OCI-LY1 (cell line): ENCODE measurements around the gene PDZD2.

Source experiments
- H2AFZ ChIP-seq: fragments of 200-600 bp; sonication (generic), shearing (Covaris generic); 2 replicates; pipeline ENCODE4 v1.6.0; 2014; ENCODE audit warnings: antibody characterized with exemption, mild to moderate bottlenecking, low read length
- H3F3A ChIP-seq: fragments of 200-600 bp; sonication (generic), shearing (Covaris generic); 2 replicates; pipeline ENCODE4 v1.6.0; 2014; ENCODE audit warnings: mild to moderate bottlenecking, antibody characterized with exemption, low read length, moderate library complexity; ENCODE audit not compliant: insufficient read depth
- H3K27ac ChIP-seq: fragments of 200-600 bp; sonication (generic); 2 replicates; pipeline ENCODE4 v1.5.1; 2014; ENCODE audit warnings: low read length, mixed run types, mild to moderate bottlenecking, low read depth; ENCODE audit not compliant: poor library complexity, severe bottlenecking
- H3K27me3 ChIP-seq: fragments of 200-600 bp; sonication (generic); 2 replicates; pipeline ENCODE4 v1.6.0; 2014; ENCODE audit warnings: antibody characterized with exemption, mild to moderate bottlenecking, low read length, moderate library complexity; ENCODE audit not compliant: insufficient read depth
- H3K36me3 ChIP-seq: fragments of 200-600 bp; sonication (generic); 2 replicates; pipeline ENCODE4 v1.6.1; 2014; ENCODE audit warnings: mild to moderate bottlenecking, antibody characterized with exemption, low read length, moderate library complexity, mixed read lengths; ENCODE audit not compliant: insufficient read depth
- H3K4me1 ChIP-seq: fragments of 200-600 bp; sonication (generic); 2 replicates; pipeline ENCODE4 v1.5.1; 2014; ENCODE audit warnings: mild to moderate bottlenecking, low read length, moderate library complexity; ENCODE audit not compliant: insufficient read depth, severe bottlenecking
- H3K4me2 ChIP-seq: fragments of 200-600 bp; sonication (generic), shearing (Covaris generic); 2 replicates; pipeline ENCODE4 v1.6.1; 2014; ENCODE audit warnings: low read length
- H3K4me3 ChIP-seq: fragments of 200-600 bp; sonication (generic); 2 replicates; pipeline ENCODE4 v1.5.1; 2014; ENCODE audit warnings: low read length, low read depth, mild to moderate bottlenecking, mixed read lengths; ENCODE audit not compliant: poor library complexity, severe bottlenecking
- H3K79me2 ChIP-seq: fragments of 200-600 bp; shearing (Covaris generic); 2 replicates; pipeline ENCODE4 v1.6.1; 2016; ENCODE audit warnings: mixed run types, low read length, mixed read lengths; ENCODE audit not compliant: insufficient read depth
- H3K9ac ChIP-seq: fragments of 200-600 bp; sonication (generic), shearing (Covaris generic); 2 replicates; pipeline ENCODE4 v1.6.1; 2014; ENCODE audit warnings: mild to moderate bottlenecking, low read length, mixed read lengths
- H3K9me2 ChIP-seq: fragments of 200-600 bp; sonication (generic), shearing (Covaris generic); 2 replicates; pipeline ENCODE4 v1.6.1; 2014; ENCODE audit warnings: low read depth, mild to moderate bottlenecking, low read length, mixed read lengths
- H3K9me3 ChIP-seq: fragments of 200-600 bp; shearing (Covaris generic); 2 replicates; pipeline ENCODE4 v1.6.1; 2014; ENCODE audit warnings: low read length, mixed read lengths
- H4K20me1 ChIP-seq: fragments of 200-600 bp; sonication (generic), shearing (Covaris generic); 2 replicates; pipeline ENCODE4 v1.6.0; 2016; ENCODE audit warnings: mild to moderate bottlenecking, low read length; ENCODE audit not compliant: insufficient read depth
- EZH2 ChIP-seq: fragments of 200-600 bp; sonication (generic), shearing (Covaris generic); IDR thresholded peaks from 2 replicates; pipeline ENCODE4 v1.8.0; 2017; ENCODE audit warnings: borderline replicate concordance, mixed run types, mild to moderate bottlenecking, antibody characterized with exemption, low read length, moderate library complexity, mixed read lengths
- TF ChIP-seq, protein P1 (sequence below): fragments of 200-600 bp; sonication (generic), shearing (Covaris generic); IDR thresholded peaks from 2 replicates; pipeline ENCODE4 v1.5.1; 2017; ENCODE audit warnings: mild to moderate bottlenecking, antibody characterized with exemption, low read length, moderate library complexity, mixed read lengths

Gene PDZD2

GRCh38 chr5:32153723-32154122 is 514.8 kb downstream of the PDZD2 start:
- peaks cover 95% of the 10 kb centered on the region for H3K79me2 ChIP-seq
- no peaks in the 10 kb centered on the region for H3F3A ChIP-seq

GRCh38 chr5:32155211-32155610 is 516.3 kb downstream of the PDZD2 start:
- Histone ChIP-seq H3K9me3 (no peaks in the 10 kb centered on the region), H3K79me2 (peaks cover 95% of the 10 kb centered on the region), H4K20me1 (no peaks in the 10 kb centered on the region; the same call in none of the 2 replicates), H3K27ac (no peak overlapping the region), H3K27me3 (no peaks in the 10 kb centered on the region), H3K9ac (no peak overlapping the region), H3F3A (0 out of 2 replicates have a peak, but pooled peaks cover 4% of the 10 kb centered on the region), H3K36me3 (peaks cover 37% of the 10 kb centered on the region), H3K4me1 (peaks cover 15% of the 10 kb centered on the region), H3K4me3 (no peak overlapping the region), H3K9me2 (no peaks in the 10 kb centered on the region), H3K4me2 (no peak overlapping the region), H2AFZ (no peak overlapping the region)
- TF ChIP-seq, protein P1, sequence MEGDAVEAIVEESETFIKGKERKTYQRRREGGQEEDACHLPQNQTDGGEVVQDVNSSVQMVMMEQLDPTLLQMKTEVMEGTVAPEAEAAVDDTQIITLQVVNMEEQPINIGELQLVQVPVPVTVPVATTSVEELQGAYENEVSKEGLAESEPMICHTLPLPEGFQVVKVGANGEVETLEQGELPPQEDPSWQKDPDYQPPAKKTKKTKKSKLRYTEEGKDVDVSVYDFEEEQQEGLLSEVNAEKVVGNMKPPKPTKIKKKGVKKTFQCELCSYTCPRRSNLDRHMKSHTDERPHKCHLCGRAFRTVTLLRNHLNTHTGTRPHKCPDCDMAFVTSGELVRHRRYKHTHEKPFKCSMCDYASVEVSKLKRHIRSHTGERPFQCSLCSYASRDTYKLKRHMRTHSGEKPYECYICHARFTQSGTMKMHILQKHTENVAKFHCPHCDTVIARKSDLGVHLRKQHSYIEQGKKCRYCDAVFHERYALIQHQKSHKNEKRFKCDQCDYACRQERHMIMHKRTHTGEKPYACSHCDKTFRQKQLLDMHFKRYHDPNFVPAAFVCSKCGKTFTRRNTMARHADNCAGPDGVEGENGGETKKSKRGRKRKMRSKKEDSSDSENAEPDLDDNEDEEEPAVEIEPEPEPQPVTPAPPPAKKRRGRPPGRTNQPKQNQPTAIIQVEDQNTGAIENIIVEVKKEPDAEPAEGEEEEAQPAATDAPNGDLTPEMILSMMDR, result no peak
- TF ChIP-seq EZH2, result no peak

More at GRCh38 chr5:32153723-32154122, 514.8 kb downstream of the PDZD2 start:
- Histone ChIP-seq H2AFZ (no peak overlapping the region), H3K27ac (no peak overlapping the region), H3K9me3 (no peaks in the 10 kb centered on the region), H4K20me1 (no peaks in the 10 kb centered on the region; the same call in 1 of the 2 replicates), H3K4me3 (no peak overlapping the region), H3K36me3 (peaks cover 33% of the 10 kb centered on the region), H3K9me2 (no peaks in the 10 kb centered on the region), H3K4me1 (peaks cover 2% of the 10 kb centered on the region), H3K27me3 (no peaks in the 10 kb centered on the region), H3K9ac (no peak overlapping the region), H3K4me2 (no peak overlapping the region)
- TF ChIP-seq, protein P1, result no peak
- no peak for TF ChIP-seq EZH2

DNA sequence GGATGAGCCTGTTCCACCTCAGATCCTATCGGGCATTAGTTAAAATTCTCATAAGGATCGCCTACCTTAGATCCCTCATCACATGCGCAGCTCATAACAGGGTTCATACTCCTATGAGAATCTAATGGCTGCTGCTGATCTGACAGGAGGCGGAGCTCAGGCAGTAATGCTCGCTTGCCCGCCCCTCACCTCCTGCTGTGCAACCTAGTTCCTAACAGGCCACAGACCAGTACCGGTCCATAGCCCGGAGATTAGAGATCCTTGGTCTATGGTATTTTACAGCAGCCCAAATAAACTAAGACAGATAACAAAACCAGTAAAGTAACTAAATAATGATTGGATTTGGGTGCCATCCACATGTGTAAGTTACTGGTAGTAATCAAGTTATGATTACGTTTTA is 517.7 kb downstream of the PDZD2 start:
- Histone ChIP-seq H3K4me3 (no peak overlapping the region), H4K20me1 (no peaks in the 10 kb centered on the region; the same call in none of the 2 replicates), H3K4me1 (peaks cover 15% of the 10 kb centered on the region), H3K79me2 (peaks cover 93% of the 10 kb centered on the region), H3K9me3 (no peaks in the 10 kb centered on the region), H3K36me3 (peaks cover 42% of the 10 kb centered on the region), H3K4me2 (no peak overlapping the region), H3K27me3 (no peaks in the 10 kb centered on the region), H3K9me2 (no peaks in the 10 kb centered on the region), H3K27ac (no peak overlapping the region), H3F3A (0 out of 2 replicates have a peak, but pooled peaks cover 4% of the 10 kb centered on the region), H2AFZ (no peak overlapping the region), H3K9ac (no peak overlapping the region)
- TF ChIP-seq, protein P1, result no peak
- no peak for TF ChIP-seq EZH2
